SU-DHL-6 (cell line): ENCODE data around the gene AKIRIN2.
A peak's percentile ranks its signal among the peaks of the same experiment; 100 is the strongest.

ENCODE experiments used
- H2AFZ ChIP-seq: fragments of 200-600 bp; sonication (generic); 2 replicates; pipeline ENCODE4 v1.6.1; 2014; ENCODE audit warnings: low read depth, mild to moderate bottlenecking, moderate library complexity, mixed read lengths, antibody characterized with exemption, low read length; ENCODE audit not compliant: severe bottlenecking
- H3F3A ChIP-seq: fragments of 200-600 bp; shearing (Covaris generic); 2 replicates; pipeline ENCODE4 v1.6.0; 2016; ENCODE audit warnings: antibody characterized with exemption, mild to moderate bottlenecking; ENCODE audit not compliant: insufficient read depth
- H3K27ac ChIP-seq: fragments of 200-600 bp; sonication (generic); 2 replicates; pipeline ENCODE4 v1.5.1; 2016; ENCODE audit warnings: low read depth, mild to moderate bottlenecking, low read length, moderate library complexity, mixed read lengths
- H3K27me3 ChIP-seq: fragments of 200-600 bp; sonication (generic), shearing (Covaris generic); 2 replicates; pipeline ENCODE4 v1.6.0; 2014; ENCODE audit warnings: mild to moderate bottlenecking, low read length
- H3K36me3 ChIP-seq: fragments of 200-600 bp; sonication (generic); 2 replicates; pipeline ENCODE4 v1.6.1; 2014; ENCODE audit warnings: mild to moderate bottlenecking, low read length, mixed read lengths
- H3K4me2 ChIP-seq: fragments of 300-600, 200-600 bp; shearing (Covaris generic), sonication (generic); 2 replicates; pipeline ENCODE4 v1.6.0; 2014; ENCODE audit warnings: low read length, low read depth, mild to moderate bottlenecking; ENCODE audit not compliant: poor library complexity, severe bottlenecking
- H3K4me3 ChIP-seq: fragments of 200-600 bp; sonication (generic); 2 replicates; pipeline ENCODE4 v1.5.1; 2014; ENCODE audit warnings: antibody characterized with exemption, low read length, mild to moderate bottlenecking, mixed read lengths; ENCODE audit not compliant: insufficient read depth, poor library complexity, severe bottlenecking
- H3K79me2 ChIP-seq: fragments of 200-600 bp; sonication (generic); 2 replicates; pipeline ENCODE4 v1.6.1; 2014; ENCODE audit warnings: mild to moderate bottlenecking, low read length, moderate library complexity; ENCODE audit not compliant: insufficient read depth
- H3K9ac ChIP-seq: fragments of 200-600 bp; sonication (generic); 2 replicates; pipeline ENCODE4 v1.7.0; 2014; ENCODE audit warnings: mild to moderate bottlenecking, low read length
- H3K9me2 ChIP-seq: fragments of 200-600 bp; sonication (generic); replicated peaks from 2 replicates; pipeline ENCODE4 v1.6.1; 2014; ENCODE audit warnings: low read length; ENCODE audit not compliant: insufficient read depth
- H3K9me3 ChIP-seq: fragments of 200-600 bp; sonication (generic); 2 replicates; pipeline ENCODE4 v1.6.1; 2014; ENCODE audit warnings: low read length, mixed read lengths; ENCODE audit not compliant: insufficient read depth
- H4K20me1 ChIP-seq: fragments of 200-600 bp; sonication (generic); 2 replicates; pipeline ENCODE4 v1.6.1; 2014; ENCODE audit warnings: low read depth, mild to moderate bottlenecking, antibody characterized with exemption, low read length, moderate library complexity, mixed read lengths
- CTCF ChIP-seq: fragments of 200-600 bp; sonication (generic); IDR thresholded peaks from one replicate; pipeline ENCODE4 v1.5.1; 2017; ENCODE audit warnings: antibody characterized with exemption, mild to moderate bottlenecking, low read length, moderate library complexity; ENCODE audit not compliant: insufficient read depth, poor library complexity, severe bottlenecking
- EZH2phosphoT487 ChIP-seq: fragments of 200-600 bp; sonication (generic), shearing (Covaris generic); conservative IDR thresholded peaks from 2 replicates; pipeline ENCODE4 v1.6.1; 2018; ENCODE audit warnings: mild to moderate bottlenecking, antibody characterized with exemption, low read length, moderate library complexity, mixed read lengths

The AKIRIN2 gene

GRCh38 chr6:87672641-87673040 is 29.4 kb downstream of the AKIRIN2 start:
- Histone ChIP-seq H3K36me3 (peaks cover 33% of the 10 kb centered on the region), H3K4me2 (no peak overlapping the region), H3K9me2 (no peaks in the 10 kb centered on the region), H3F3A (peaks cover 59% of the 10 kb centered on the region; the same call in 1 of the 2 replicates), H3K9ac (no peak overlapping the region), H3K4me3 (no peak overlapping the region), H3K27me3 (no peaks in the 10 kb centered on the region), H3K27ac (no peak overlapping the region), H4K20me1 (no peaks in the 10 kb centered on the region; the same call in 1 of the 2 replicates), H3K79me2 (peaks cover 18% of the 10 kb centered on the region), H2AFZ (no peak overlapping the region), H3K9me3 (no peaks in the 10 kb centered on the region)
- no peak for TF ChIP-seq EZH2phosphoT487
- no peak for TF ChIP-seq CTCF

GRCh38 chr6:87671555-87672029 is 30.4 kb downstream of the AKIRIN2 start:
- Histone ChIP-seq H3K9me3 (no peaks in the 10 kb centered on the region), H3K9me2 (no peaks in the 10 kb centered on the region), H3K9ac (no peak overlapping the region), H2AFZ (no peak overlapping the region), H3K79me2 (peaks cover 9% of the 10 kb centered on the region; the same call in 1 of the 2 replicates), H3K27ac (peak overlapping the region; percentile 6; the same call in 1 of the 2 replicates), H3K4me3 (no peak overlapping the region), H4K20me1 (no peaks in the 10 kb centered on the region; the same call in 1 of the 2 replicates), H3K4me2 (no peak overlapping the region), H3K27me3 (no peaks in the 10 kb centered on the region), H3K36me3 (peaks cover 25% of the 10 kb centered on the region), H3F3A (peaks cover 59% of the 10 kb centered on the region)
- TF ChIP-seq CTCF (no peak), EZH2phosphoT487 (no peak)

- Histone ChIP-seq H3K9me2 (no peaks in the 10 kb centered on the region), H3K9me3 (no peaks in the 10 kb centered on the region), H2AFZ (no peak overlapping the region), H3K4me2 (no peak overlapping the region), H3K27ac (peak overlapping the region; percentile 6; the same call in 1 of the 2 replicates), H3K79me2 (peaks cover 6% of the 10 kb centered on the region; the same call in 1 of the 2 replicates), H3K4me3 (no peak overlapping the region), H3K27me3 (no peaks in the 10 kb centered on the region), H4K20me1 (no peaks in the 10 kb centered on the region; the same call in 1 of the 2 replicates), H3K36me3 (peaks cover 22% of the 10 kb centered on the region), H3K9ac (no peak overlapping the region), H3F3A (peaks cover 59% of the 10 kb centered on the region)
- TF ChIP-seq CTCF = no peak
- TF ChIP-seq EZH2phosphoT487 = no peak
These were observed 31.3 kb downstream of the AKIRIN2 start for GRCh38 chr6:87670707-87671106.
